ENCODE data around the gene AP1S2.
"Not testable (repeated sequence)": the region's sequence is repeated elsewhere in the genome, so short reads cannot be mapped to it uniquely, and the experiment has no call there.

The AP1S2 gene

DNA sequence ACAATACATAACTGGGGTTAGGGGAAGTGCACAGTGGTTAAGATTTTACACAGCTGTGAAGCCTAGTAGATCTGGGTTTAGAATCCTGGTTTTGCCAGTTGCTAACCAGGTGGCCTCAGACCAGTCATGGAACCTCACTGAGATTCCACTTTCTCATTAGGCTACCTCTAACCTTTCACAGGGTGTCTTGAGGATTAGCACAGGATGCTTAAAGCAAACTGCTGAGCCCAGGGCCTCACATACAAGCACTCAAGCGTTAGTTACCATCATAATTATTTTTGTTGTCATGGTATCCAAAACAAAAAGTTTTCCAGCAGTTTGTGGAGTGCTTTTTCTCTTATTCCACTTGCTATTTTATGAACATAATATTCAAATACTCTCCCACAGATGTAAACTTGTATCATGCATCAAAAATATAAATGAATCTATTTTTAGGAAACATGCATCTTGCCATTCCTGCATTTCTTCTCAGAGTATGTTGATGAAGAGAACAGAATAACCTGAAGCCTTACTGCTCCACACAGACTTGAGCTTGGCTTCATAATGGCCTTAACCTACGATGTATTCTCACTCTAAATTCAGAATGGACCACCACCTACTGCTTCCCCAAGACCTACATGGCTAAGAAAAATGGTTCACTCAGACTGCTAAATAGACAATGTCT, 12.6 kb downstream of the AP1S2 start:
- no peak overlapping the region for H3K56ac ChIP-seq (ENCODE audit: low read length)
- no peak overlapping the region for H4K8ac ChIP-seq (ENCODE audit: low read depth, low read length)
- no peak overlapping the region for H3K4me2 ChIP-seq (ENCODE audit: low read length)
- no peak overlapping the region for H2BK5ac ChIP-seq (ENCODE audit: low read length)
- peak; percentile 36 for DNase-seq
- no peak overlapping the region for H3K4me3 ChIP-seq (ENCODE audit: low read length)
- no peak overlapping the region for H3K9ac ChIP-seq (ENCODE audit: low read length)
- H3K18ac ChIP-seq (ENCODE audit: low read length): no peak overlapping the region
- H3K79me1 ChIP-seq (ENCODE audit: low read length): no peaks in the 10 kb centered on the region
- no peak overlapping the region for H2BK15ac ChIP-seq (replicated peaks; ENCODE audit: low read depth)
- H2BK120ac ChIP-seq (ENCODE audit: low read depth, low read length): no peak overlapping the region
- no peak overlapping the region for H4K5ac ChIP-seq (ENCODE audit: low read length)
- WGBS (ENCODE audit: extremely low coverage, insufficient coverage, low lambda C conversion rate): no CpG with 5 or more reads among the region's 2 CpGs
- H3K27ac ChIP-seq (ENCODE audit: low read depth, low read length): no peak overlapping the region
- H2AK5ac ChIP-seq (ENCODE audit: low read length): no peak overlapping the region
- no peak overlapping the region for H3K4ac ChIP-seq (ENCODE audit: low read depth, low read length)
- no peaks in the 10 kb centered on the region for H3K4me1 ChIP-seq (ENCODE audit: control insufficient read depth, low read depth, low read length)
- H3K23ac ChIP-seq (ENCODE audit: low read length): no peak overlapping the region
- H3K27me3 ChIP-seq (ENCODE audit: insufficient read depth, low read length, poor library complexity): no peaks in the 10 kb centered on the region
- peaks cover 12% of the 10 kb centered on the region for H3K79me2 ChIP-seq (ENCODE audit: control insufficient read depth, insufficient read depth, low read length)
- peaks cover 2% of the 10 kb centered on the region for H3K36me3 ChIP-seq (ENCODE audit: control insufficient read depth, insufficient read depth, low read length)

DNA sequence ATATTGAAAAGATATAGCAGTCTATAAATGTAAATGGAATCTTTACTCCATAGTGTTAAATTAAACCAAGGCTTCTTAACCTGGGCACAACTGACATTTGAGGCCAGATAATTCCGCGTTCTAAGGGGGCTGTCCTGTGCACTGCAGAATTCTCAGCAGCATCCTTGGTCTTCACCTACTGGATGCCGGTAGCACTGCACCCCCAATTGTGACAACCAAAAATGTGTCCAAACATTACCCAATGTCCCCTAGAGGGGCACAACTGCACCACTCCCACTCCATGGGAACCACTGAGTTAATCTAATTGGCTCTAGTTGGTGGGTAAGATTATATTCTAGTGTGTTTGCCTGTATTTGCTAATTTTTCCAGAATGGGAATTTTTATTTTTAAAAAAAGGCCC, 16.6 kb downstream of the AP1S2 start:
- DNase-seq: peak; percentile 60
- Histone ChIP-seq H3K23ac (ENCODE audit: low read length) (no peak overlapping the region), H4K8ac (ENCODE audit: low read depth, low read length) (no peak overlapping the region), H3K79me1 (ENCODE audit: low read length) (no peaks in the 10 kb centered on the region), H3K79me2 (ENCODE audit: control insufficient read depth, insufficient read depth, low read length) (peaks cover 4% of the 10 kb centered on the region), H4K5ac (ENCODE audit: low read length) (no peak overlapping the region), H3K36me3 (ENCODE audit: control insufficient read depth, insufficient read depth, low read length) (no peaks in the 10 kb centered on the region), H3K4ac (ENCODE audit: low read depth, low read length) (no peak overlapping the region), H3K27ac (ENCODE audit: low read depth, low read length) (no peak overlapping the region), H3K4me3 (ENCODE audit: low read length) (no peak overlapping the region), H3K18ac (ENCODE audit: low read length) (no peak overlapping the region), H3K4me2 (ENCODE audit: low read length) (no peak overlapping the region), H3K4me1 (ENCODE audit: control insufficient read depth, low read depth, low read length) (no peaks in the 10 kb centered on the region), H3K9ac (ENCODE audit: low read length) (no peak overlapping the region), H2BK5ac (ENCODE audit: low read length) (no peak overlapping the region), H2BK15ac (replicated peaks; ENCODE audit: low read depth) (no peak overlapping the region), H3K56ac (ENCODE audit: low read length) (no peak overlapping the region), H2BK120ac (ENCODE audit: low read depth, low read length) (no peak overlapping the region), H2AK5ac (ENCODE audit: low read length) (no peak overlapping the region), H3K27me3 (ENCODE audit: insufficient read depth, low read length, poor library complexity) (no peaks in the 10 kb centered on the region)
- no CpG with 5 or more reads among the region's 3 CpGs for WGBS (ENCODE audit: extremely low coverage, insufficient coverage, low lambda C conversion rate)

DNA sequence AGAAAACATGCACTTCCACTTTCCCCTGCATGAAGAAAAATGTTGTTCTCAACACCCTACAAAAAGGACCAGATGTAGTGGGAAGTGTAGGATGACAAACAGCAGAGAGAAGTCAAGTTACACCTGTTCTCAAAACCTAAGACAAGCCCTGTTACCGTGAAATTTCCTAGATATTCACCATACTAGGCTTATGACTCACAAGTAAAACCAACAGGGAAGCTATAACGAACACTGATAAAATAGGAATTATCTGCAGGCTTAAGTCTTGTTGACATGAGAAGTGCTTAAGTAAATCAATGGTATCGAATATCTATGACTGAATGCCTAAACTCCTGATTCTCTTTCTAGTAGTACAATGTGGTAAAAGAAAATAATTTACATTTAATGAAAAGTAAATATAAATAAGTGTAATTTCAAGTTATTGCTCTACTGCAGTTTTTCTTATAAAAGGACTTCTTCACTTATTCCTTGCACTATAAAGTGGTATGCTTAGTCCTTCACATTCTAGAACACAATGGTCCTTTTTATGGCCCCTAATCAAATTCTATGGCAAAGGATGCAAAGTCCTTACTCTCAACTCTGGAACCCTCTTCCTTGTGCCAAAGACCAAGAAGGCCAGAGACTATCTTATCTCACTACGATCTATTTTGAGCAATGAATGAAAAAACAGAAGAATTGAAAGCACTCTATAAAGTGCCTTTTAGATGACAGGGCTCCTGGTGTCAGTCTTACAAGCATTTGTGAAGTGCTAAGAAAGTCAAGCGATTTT, 19.6 kb downstream of the AP1S2 start:
- no peak overlapping the region for H3K18ac ChIP-seq (ENCODE audit: low read length)
- H3K79me2 ChIP-seq (ENCODE audit: control insufficient read depth, insufficient read depth, low read length): peaks cover 2% of the 10 kb centered on the region
- no peak overlapping the region for H3K23ac ChIP-seq (ENCODE audit: low read length)
- no peak overlapping the region for H3K4me3 ChIP-seq (ENCODE audit: low read length)
- H2BK15ac ChIP-seq (replicated peaks; ENCODE audit: low read depth): no peak overlapping the region
- H3K27ac ChIP-seq (ENCODE audit: low read depth, low read length): no peak overlapping the region
- no peak overlapping the region for H4K8ac ChIP-seq (ENCODE audit: low read depth, low read length)
- no peak overlapping the region for H3K4ac ChIP-seq (ENCODE audit: low read depth, low read length)
- peak; percentile 66 for DNase-seq
- H3K4me1 ChIP-seq (ENCODE audit: control insufficient read depth, low read depth, low read length): no peaks in the 10 kb centered on the region
- H2AK5ac ChIP-seq (ENCODE audit: low read length): no peak overlapping the region
- no peak overlapping the region for H3K56ac ChIP-seq (ENCODE audit: low read length)
- H4K5ac ChIP-seq (ENCODE audit: low read length): no peak overlapping the region
- WGBS (ENCODE audit: extremely low coverage, insufficient coverage, low lambda C conversion rate): no CpG with 5 or more reads among the region's 5 CpGs
- H3K9ac ChIP-seq (ENCODE audit: low read length): no peak overlapping the region
- no peaks in the 10 kb centered on the region for H3K79me1 ChIP-seq (ENCODE audit: low read length)
- no peak overlapping the region for H2BK5ac ChIP-seq (ENCODE audit: low read length)
- H2BK120ac ChIP-seq (ENCODE audit: low read depth, low read length): no peak overlapping the region
- H3K27me3 ChIP-seq (ENCODE audit: insufficient read depth, low read length, poor library complexity): no peaks in the 10 kb centered on the region
- no peak overlapping the region for H3K4me2 ChIP-seq (ENCODE audit: low read length)
- no peaks in the 10 kb centered on the region for H3K36me3 ChIP-seq (ENCODE audit: control insufficient read depth, insufficient read depth, low read length)

DNA sequence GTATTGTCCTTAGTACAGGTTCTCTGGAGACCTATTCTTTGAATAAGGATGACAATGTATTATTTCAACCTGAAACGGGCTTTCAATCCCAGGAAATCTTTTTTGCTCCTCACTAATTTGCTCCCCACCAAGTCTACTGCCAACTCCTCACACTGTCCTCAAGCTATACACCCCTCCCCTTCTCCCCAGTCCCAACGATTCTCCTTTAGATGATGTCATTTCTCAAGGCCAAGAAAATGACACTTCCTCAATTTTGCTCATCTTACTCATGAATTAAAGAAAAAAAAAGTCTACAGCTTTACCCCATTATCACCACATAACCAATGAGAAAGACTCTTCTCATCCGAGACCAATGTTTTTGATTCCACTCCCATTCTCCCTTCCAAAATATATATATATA, 20.6 kb downstream of the AP1S2 start:
- Histone ChIP-seq H4K5ac (ENCODE audit: low read length) (no peak overlapping the region), H3K27ac (ENCODE audit: low read depth, low read length) (no peak overlapping the region), H3K79me2 (ENCODE audit: control insufficient read depth, insufficient read depth, low read length) (peaks cover 2% of the 10 kb centered on the region), H2BK120ac (ENCODE audit: low read depth, low read length) (no peak overlapping the region), H3K4ac (ENCODE audit: low read depth, low read length) (no peak overlapping the region), H3K4me2 (ENCODE audit: low read length) (no peak overlapping the region), H3K56ac (ENCODE audit: low read length) (no peak overlapping the region), H3K4me3 (ENCODE audit: low read length) (no peak overlapping the region), H3K79me1 (ENCODE audit: low read length) (no peaks in the 10 kb centered on the region), H3K9ac (ENCODE audit: low read length) (no peak overlapping the region), H3K4me1 (ENCODE audit: control insufficient read depth, low read depth, low read length) (no peaks in the 10 kb centered on the region), H2BK15ac (replicated peaks; ENCODE audit: low read depth) (no peak overlapping the region), H2BK5ac (ENCODE audit: low read length) (no peak overlapping the region), H4K8ac (ENCODE audit: low read depth, low read length) (no peak overlapping the region), H3K36me3 (ENCODE audit: control insufficient read depth, insufficient read depth, low read length) (no peaks in the 10 kb centered on the region), H2AK5ac (ENCODE audit: low read length) (no peak overlapping the region), H3K27me3 (ENCODE audit: insufficient read depth, low read length, poor library complexity) (no peaks in the 10 kb centered on the region), H3K18ac (ENCODE audit: low read length) (no peak overlapping the region), H3K23ac (ENCODE audit: low read length) (no peak overlapping the region)
- DNase-seq: no peak
- WGBS (ENCODE audit: extremely low coverage, insufficient coverage, low lambda C conversion rate): no CpG with 5 or more reads among the region's 3 CpGs

DNA sequence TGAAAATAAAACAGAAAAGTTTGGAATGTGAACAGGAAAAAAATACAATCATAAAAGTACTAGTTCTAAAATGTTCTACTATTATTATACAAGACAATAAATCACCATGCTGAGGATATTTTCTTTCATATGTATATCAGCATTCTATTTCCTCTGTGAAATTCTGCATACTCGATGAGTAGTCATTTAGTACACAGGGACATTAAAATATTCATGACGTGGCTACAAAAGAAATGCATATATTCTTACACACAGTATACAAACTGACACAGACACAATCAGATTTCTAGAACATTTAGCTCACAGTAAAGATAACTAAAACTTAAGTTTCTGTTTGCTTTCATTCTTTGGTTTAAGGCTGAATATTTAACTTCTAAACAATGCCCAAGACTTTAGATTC, 23.3 kb downstream of the AP1S2 start:
- H3K36me3 ChIP-seq (ENCODE audit: control insufficient read depth, insufficient read depth, low read length); H3K23ac ChIP-seq (ENCODE audit: low read length); H3K4ac ChIP-seq (ENCODE audit: low read depth, low read length); H3K4me2 ChIP-seq (ENCODE audit: low read length); H3K27ac ChIP-seq (ENCODE audit: low read depth, low read length); H3K4me1 ChIP-seq (ENCODE audit: control insufficient read depth, low read depth, low read length); H4K8ac ChIP-seq (ENCODE audit: low read depth, low read length); H2BK5ac ChIP-seq (ENCODE audit: low read length); H3K27me3 ChIP-seq (ENCODE audit: insufficient read depth, low read length, poor library complexity); H3K4me3 ChIP-seq (ENCODE audit: low read length); H3K56ac ChIP-seq (ENCODE audit: low read length); H3K18ac ChIP-seq (ENCODE audit: low read length); H2BK15ac ChIP-seq (replicated peaks; ENCODE audit: low read depth); H2BK120ac ChIP-seq (ENCODE audit: low read depth, low read length); H2AK5ac ChIP-seq (ENCODE audit: low read length); H3K9ac ChIP-seq (ENCODE audit: low read length); H3K79me1 ChIP-seq (ENCODE audit: low read length); DNase-seq; H4K5ac ChIP-seq (ENCODE audit: low read length); H3K79me2 ChIP-seq (ENCODE audit: control insufficient read depth, insufficient read depth, low read length): not testable (repeated sequence)
- no CpG with 5 or more reads among the region's 2 CpGs for WGBS (ENCODE audit: extremely low coverage, insufficient coverage, low lambda C conversion rate)
